ENCODE data around the gene VEZF1.

DNA sequence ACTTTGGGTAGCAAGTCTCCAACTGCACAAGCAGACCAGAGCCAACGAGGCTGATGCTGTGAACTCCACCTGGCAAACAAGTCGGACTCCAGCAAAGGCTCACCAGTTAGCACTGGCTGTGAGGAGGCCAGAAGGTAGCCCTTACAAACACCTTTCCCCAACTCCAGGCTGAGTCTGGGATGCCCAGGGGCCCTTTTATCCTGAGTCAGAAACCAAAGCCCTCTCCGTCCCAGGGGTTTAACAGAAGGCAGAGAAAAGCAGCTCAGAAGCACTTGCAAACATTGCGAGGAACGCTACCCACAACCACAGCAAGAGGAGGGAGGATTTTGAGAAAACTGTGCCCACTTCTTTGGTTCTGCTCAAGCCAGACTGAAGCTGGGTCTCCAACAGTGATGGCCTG lies 57.8 kb downstream of the VEZF1 start:
- TF ChIP-seq, protein P1, sequence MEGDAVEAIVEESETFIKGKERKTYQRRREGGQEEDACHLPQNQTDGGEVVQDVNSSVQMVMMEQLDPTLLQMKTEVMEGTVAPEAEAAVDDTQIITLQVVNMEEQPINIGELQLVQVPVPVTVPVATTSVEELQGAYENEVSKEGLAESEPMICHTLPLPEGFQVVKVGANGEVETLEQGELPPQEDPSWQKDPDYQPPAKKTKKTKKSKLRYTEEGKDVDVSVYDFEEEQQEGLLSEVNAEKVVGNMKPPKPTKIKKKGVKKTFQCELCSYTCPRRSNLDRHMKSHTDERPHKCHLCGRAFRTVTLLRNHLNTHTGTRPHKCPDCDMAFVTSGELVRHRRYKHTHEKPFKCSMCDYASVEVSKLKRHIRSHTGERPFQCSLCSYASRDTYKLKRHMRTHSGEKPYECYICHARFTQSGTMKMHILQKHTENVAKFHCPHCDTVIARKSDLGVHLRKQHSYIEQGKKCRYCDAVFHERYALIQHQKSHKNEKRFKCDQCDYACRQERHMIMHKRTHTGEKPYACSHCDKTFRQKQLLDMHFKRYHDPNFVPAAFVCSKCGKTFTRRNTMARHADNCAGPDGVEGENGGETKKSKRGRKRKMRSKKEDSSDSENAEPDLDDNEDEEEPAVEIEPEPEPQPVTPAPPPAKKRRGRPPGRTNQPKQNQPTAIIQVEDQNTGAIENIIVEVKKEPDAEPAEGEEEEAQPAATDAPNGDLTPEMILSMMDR (IDR thresholded peaks at IDR 0.05), result no peak
- no peak for TF ChIP-seq POLR2AphosphoS5 (IDR thresholded peaks at IDR 0.05)
- TF ChIP-seq POLR2A (IDR thresholded peaks at IDR 0.05), result no peak
